Left cardiac atrium (tissue), 4 donors: ENCODE results near the gene IPO13. TPM values are rescaled to one million over a fixed set of nuclear protein-coding genes. Genes with fewer than 3 reads are reported as not detected.

Experiments
- ATAC-seq, 2 donors: fragments of 200-7000 bp; cut with Tn5 transposase; one replicate each; pipeline ENCODE4 v1.9.1; 2020; ENCODE audit warnings: mild to moderate bottlenecking in 2 of 2, moderate library complexity in 2 of 2
- DNase-seq: peaks from one replicate; pipeline ENCODE4 v3.0.0-alpha.2; 2020
- intact Hi-C, 2 donors: fragments of 100-400 bp; cut with DNase I; formaldehyde crosslinking; loops; one replicate each; pipeline versions ENCODE4 v1.14.1 to v1.15.1; 2022 to 2023
- total RNA-seq, 2 donors: library from RNA; stranded (reverse); fragmentation: NEBNext Ultra II Directional; extraction: Animal tissue kit (Norgen Biotek cat#: 25700); gene quantifications; one replicate each; pipeline ENCODE4 v1.2.1, GENCODE V29; 2021
- donor health status: DM: no; HTN: yes; CAD: no.
- donor health status: DM: no; HTN: yes; CAD: no; lungs with severe emphysema.
- donor health status: DM: yes; HTN: yes; CAD: no.
- donor health status: Dilated cardiomyopathy.

The IPO13 gene
- total RNA-seq, 2 donors from 2014 or later = 26.7 to 30.1 TPM

- intact Hi-C loops = no loop called here
- DNase-seq (no peak), ATAC-seq (no peak)
Measured at GRCh38 chr1:43944860-43945259, 1.9 kb upstream of the IPO13 start.

GRCh38 chr1:43945674-43946235 is 995 bp upstream of the IPO13 start:
- intact Hi-C loops = no loop called here
- ATAC-seq = no peak
- DNase-seq = no peak

GRCh38 chr1:43947061-43947873 is 517 bp downstream of the IPO13 start:
- intact Hi-C loops = no loop called here
- peak; percentile 12 to 15 for ATAC-seq
- DNase-seq = no peak

- intact Hi-C loops = no loop called here
- DNase-seq = no peak
- ATAC-seq = no peak
Measured at GRCh38 chr1:43947874-43948437, 1.2 kb downstream of the IPO13 start.

GRCh38 chr1:43949678-43950077 is 2.9 kb downstream of the IPO13 start:
- intact Hi-C loops = no loop called here
- ATAC-seq (no peak), DNase-seq (no peak)

GRCh38 chr1:43951021-43951985 is 4.6 kb downstream of the IPO13 start:
- ATAC-seq (no peak), DNase-seq (no peak)
- intact Hi-C loops = no loop called here

- no peak for ATAC-seq
- no peak for DNase-seq
Measured at GRCh38 chr1:43952731-43953346, 6.1 kb downstream of the IPO13 start.

GRCh38 chr1:43953361-43953760 is 6.6 kb downstream of the IPO13 start:
- DNase-seq = no peak
- intact Hi-C loops = no loop called here
- ATAC-seq = no peak

More at GRCh38 chr1:43952731-43953346, 6.1 kb downstream of the IPO13 start:
- intact Hi-C loops = no loop called here

GRCh38 chr1:43954036-43954435 is 7.3 kb downstream of the IPO13 start:
- intact Hi-C loops = no loop called here
- DNase-seq (no peak), ATAC-seq (no peak)

GRCh38 chr1:43956234-43956633 is 9.5 kb downstream of the IPO13 start:
- ATAC-seq (no peak), DNase-seq (no peak)
- intact Hi-C loops = no loop called here

- ATAC-seq = no peak
- DNase-seq = no peak
- intact Hi-C loops = no loop called here
Measured at GRCh38 chr1:43957407-43958040, 10.8 kb downstream of the IPO13 start.

- intact Hi-C loops = no loop called here
- DNase-seq (no peak), ATAC-seq (no peak)
Measured at GRCh38 chr1:43958351-43959255, 11.9 kb downstream of the IPO13 start.

- intact Hi-C loops = no loop called here
- no peak for DNase-seq
- ATAC-seq = no peak
Measured at GRCh38 chr1:43960798-43961197, 14.0 kb downstream of the IPO13 start.

- DNase-seq (no peak), ATAC-seq (no peak)
- intact Hi-C loops = no loop called here
Measured at GRCh38 chr1:43961692-43962091, 14.9 kb downstream of the IPO13 start.

GRCh38 chr1:43962324-43962723 is 15.6 kb downstream of the IPO13 start:
- intact Hi-C loops = no loop called here
- DNase-seq = no peak
- ATAC-seq = no peak

- intact Hi-C loops = no loop called here
Measured at GRCh38 chr1:43963006-43963405, 16.3 kb downstream of the IPO13 start.

GRCh38 chr1:43963890-43964289 is 17.1 kb downstream of the IPO13 start:
- DNase-seq = no peak
- ATAC-seq = no peak
- intact Hi-C loops = no loop called here

More at GRCh38 chr1:43963006-43963405, 16.3 kb downstream of the IPO13 start:
- DNase-seq = no peak
- no peak for ATAC-seq

GRCh38 chr1:43965316-43965715 is 18.6 kb downstream of the IPO13 start:
- ATAC-seq = no peak
- DNase-seq = no peak
- intact Hi-C loops = no loop called here
